T-helper 17 cell (primary cell): ENCODE results near the gene ZFYVE21. TPM values are rescaled to one million over a fixed set of nuclear protein-coding genes. Genes with fewer than 3 reads are reported as not detected.

Source experiments
- ATAC-seq: fragments of 150-1000 bp; cut with Tn5 transposase; 2 replicates; pipeline ENCODE4 v1.10.0; 2021; ENCODE audit warnings: mild to moderate bottlenecking, moderate library complexity
- DNase-seq, 3 donors: peaks; one replicate each; pipeline versions ENCODE4 v3.0.0 to v3.0.0-alpha.2; 2020 to 2021
- H3K9me3 ChIP-seq: one replicate; pipeline ENCODE4 v1.7.0; 2013; ENCODE audit warnings: low read length, mild to moderate bottlenecking; ENCODE audit not compliant: control insufficient read depth, poor library complexity, severe bottlenecking
- H3K27ac Mint-ChIP-seq: one replicate; pipeline ENCODE4 v1.8.0; 2022; ENCODE audit warnings: mild to moderate bottlenecking, moderate library complexity, mixed read lengths
- H3K27me3 Mint-ChIP-seq: one replicate; pipeline ENCODE4 v1.8.0; 2022; ENCODE audit warnings: mixed read lengths
- H3K36me3 Mint-ChIP-seq: one replicate; pipeline ENCODE4 v1.8.0; 2022; ENCODE audit warnings: low read depth, mixed read lengths
- H3K4me1 Mint-ChIP-seq: one replicate; pipeline ENCODE4 v1.8.0; 2022; ENCODE audit warnings: mild to moderate bottlenecking, mixed read lengths
- H3K4me3 Mint-ChIP-seq: one replicate; pipeline ENCODE4 v1.8.0; 2022; ENCODE audit warnings: mild to moderate bottlenecking, moderate library complexity, mixed read lengths
- total RNA-seq, 4 donors: library from RNA in 2 of 4; stranded (reverse) in 2 of 4; gene quantifications; one replicate each; pipeline ENCODE4 v1.2.3 and lab custom pipeline; 2022 to 2026

ZFYVE21 gene
- total RNA-seq, 2 donors from 2014 or later, result 9.1 to 9.5 TPM

- no peak for ATAC-seq
- H3K9me3 ChIP-seq, result no peaks in the 10 kb centered on the region
- no peaks in the 10 kb centered on the region for H3K27me3 Mint-ChIP-seq
- no peak overlapping the region for H3K27ac Mint-ChIP-seq
- H3K4me3 Mint-ChIP-seq, result no peak overlapping the region
- peaks cover 2% of the 10 kb centered on the region for H3K36me3 Mint-ChIP-seq
- H3K4me1 Mint-ChIP-seq, result peaks cover 7% of the 10 kb centered on the region
- DNase-seq, result no peak
Observed at GRCh38 chr14:103744621-103745395, 29.2 kb downstream of the ZFYVE21 start.

- ATAC-seq, result no peak
- no peaks in the 10 kb centered on the region for H3K9me3 ChIP-seq
- Mint-ChIP-seq H3K36me3 (peaks cover 2% of the 10 kb centered on the region), H3K27ac (no peak overlapping the region), H3K4me1 (peaks cover 7% of the 10 kb centered on the region), H3K27me3 (no peaks in the 10 kb centered on the region), H3K4me3 (no peak overlapping the region)
- no peak for DNase-seq
Observed at GRCh38 chr14:103745424-103745823, 29.8 kb downstream of the ZFYVE21 start.

GRCh38 chr14:103746701-103747100 is 31.1 kb downstream of the ZFYVE21 start:
- H3K4me1 Mint-ChIP-seq, result peaks cover 7% of the 10 kb centered on the region
- H3K27me3 Mint-ChIP-seq, result no peaks in the 10 kb centered on the region
- H3K9me3 ChIP-seq, result no peaks in the 10 kb centered on the region
- H3K27ac Mint-ChIP-seq, result no peak overlapping the region
- H3K36me3 Mint-ChIP-seq, result peaks cover 2% of the 10 kb centered on the region
- no peak for DNase-seq
- H3K4me3 Mint-ChIP-seq, result no peak overlapping the region
- ATAC-seq, result no peak

GRCh38 chr14:103748534-103748857 is 32.9 kb downstream of the ZFYVE21 start:
- Mint-ChIP-seq H3K4me3 (no peak overlapping the region), H3K27ac (no peak overlapping the region)

GRCh38 chr14:103749452-103749851 is 33.8 kb downstream of the ZFYVE21 start:
- Mint-ChIP-seq H3K4me1 (peaks cover 7% of the 10 kb centered on the region), H3K27me3 (no peaks in the 10 kb centered on the region), H3K36me3 (peaks cover 2% of the 10 kb centered on the region), H3K4me3 (no peak overlapping the region), H3K27ac (no peak overlapping the region)
- no peaks in the 10 kb centered on the region for H3K9me3 ChIP-seq
- no peak for DNase-seq
- no peak for ATAC-seq

More at GRCh38 chr14:103748534-103748857, 32.9 kb downstream of the ZFYVE21 start:
- peak; percentile 86 for ATAC-seq
- no peaks in the 10 kb centered on the region for H3K9me3 ChIP-seq
- Mint-ChIP-seq H3K36me3 (peaks cover 2% of the 10 kb centered on the region), H3K4me1 (peaks cover 7% of the 10 kb centered on the region), H3K27me3 (no peaks in the 10 kb centered on the region)
- DNase-seq, result no peak

- peaks cover 2% of the 10 kb centered on the region for H3K36me3 Mint-ChIP-seq
- ATAC-seq (no peak), DNase-seq (no peak)
- H3K9me3 ChIP-seq, result no peaks in the 10 kb centered on the region
- no peak overlapping the region for H3K27ac Mint-ChIP-seq
- no peaks in the 10 kb centered on the region for H3K27me3 Mint-ChIP-seq
- H3K4me3 Mint-ChIP-seq, result no peak overlapping the region
- peaks cover 7% of the 10 kb centered on the region for H3K4me1 Mint-ChIP-seq
Observed at GRCh38 chr14:103749860-103750259, 34.2 kb downstream of the ZFYVE21 start.

- H3K4me1 Mint-ChIP-seq, result peaks cover 3% of the 10 kb centered on the region
- peaks cover 2% of the 10 kb centered on the region for H3K36me3 Mint-ChIP-seq
- no peak overlapping the region for H3K4me3 Mint-ChIP-seq
- ATAC-seq (no peak), DNase-seq (no peak)
- H3K9me3 ChIP-seq, result no peaks in the 10 kb centered on the region
- H3K27me3 Mint-ChIP-seq, result no peaks in the 10 kb centered on the region
- H3K27ac Mint-ChIP-seq, result no peak overlapping the region
Observed at GRCh38 chr14:103753774-103754173, 38.2 kb downstream of the ZFYVE21 start.

GRCh38 chr14:103755060-103755459 is 39.5 kb downstream of the ZFYVE21 start:
- Mint-ChIP-seq H3K36me3 (no peaks in the 10 kb centered on the region), H3K27ac (no peak overlapping the region), H3K27me3 (no peaks in the 10 kb centered on the region), H3K4me1 (no peaks in the 10 kb centered on the region), H3K4me3 (no peak overlapping the region)
- H3K9me3 ChIP-seq, result no peaks in the 10 kb centered on the region
- ATAC-seq, result no peak
- no peak for DNase-seq

GRCh38 chr14:103758059-103758776 is 42.6 kb downstream of the ZFYVE21 start:
- H3K4me3 Mint-ChIP-seq, result no peak overlapping the region
- no peaks in the 10 kb centered on the region for H3K4me1 Mint-ChIP-seq
- H3K27ac Mint-ChIP-seq, result no peak overlapping the region
- H3K27me3 Mint-ChIP-seq, result no peaks in the 10 kb centered on the region
- H3K36me3 Mint-ChIP-seq, result no peaks in the 10 kb centered on the region
- no peak for ATAC-seq
- H3K9me3 ChIP-seq, result no peaks in the 10 kb centered on the region
- no peak for DNase-seq

- Mint-ChIP-seq H3K27ac (no peak overlapping the region), H3K36me3 (peaks cover 6% of the 10 kb centered on the region), H3K4me1 (peaks cover 4% of the 10 kb centered on the region), H3K27me3 (no peaks in the 10 kb centered on the region), H3K4me3 (no peak overlapping the region)
- no peaks in the 10 kb centered on the region for H3K9me3 ChIP-seq
- ATAC-seq, result no peak
- DNase-seq, result no peak
Observed at GRCh38 chr14:103762036-103762435, 46.4 kb downstream of the ZFYVE21 start.

- Mint-ChIP-seq H3K4me1 (peaks cover 6% of the 10 kb centered on the region), H3K36me3 (peaks cover 7% of the 10 kb centered on the region), H3K27ac (no peak overlapping the region), H3K4me3 (no peak overlapping the region), H3K27me3 (no peaks in the 10 kb centered on the region)
- DNase-seq, result no peak
- ATAC-seq, result no peak
- H3K9me3 ChIP-seq, result no peaks in the 10 kb centered on the region
Observed at GRCh38 chr14:103762541-103762940, 46.9 kb downstream of the ZFYVE21 start.

- DNase-seq (no peak), ATAC-seq (no peak)
- H3K4me1 Mint-ChIP-seq, result peaks cover 9% of the 10 kb centered on the region
- H3K27me3 Mint-ChIP-seq, result no peaks in the 10 kb centered on the region
- no peaks in the 10 kb centered on the region for H3K9me3 ChIP-seq
- no peak overlapping the region for H3K27ac Mint-ChIP-seq
- H3K4me3 Mint-ChIP-seq, result no peak overlapping the region
- peaks cover 9% of the 10 kb centered on the region for H3K36me3 Mint-ChIP-seq
Observed at GRCh38 chr14:103763730-103764488, 48.3 kb downstream of the ZFYVE21 start.

GRCh38 chr14:103765526-103765925 is 49.9 kb downstream of the ZFYVE21 start:
- no peak overlapping the region for H3K27ac Mint-ChIP-seq

More at GRCh38 chr14:103765526-103765925, 49.9 kb downstream of the ZFYVE21 start:
- Mint-ChIP-seq H3K4me3 (no peak overlapping the region), H3K27me3 (no peaks in the 10 kb centered on the region), H3K36me3 (peaks cover 9% of the 10 kb centered on the region), H3K4me1 (peaks cover 9% of the 10 kb centered on the region)
- no peak for DNase-seq
- no peak for ATAC-seq
- no peaks in the 10 kb centered on the region for H3K9me3 ChIP-seq
